Duodenal mucosa (tissue), 2 donors: ENCODE measurements around the gene DMWD.

Source experiments
- H3K27ac ChIP-seq: one replicate; pipeline ENCODE4 v1.7.0; 2013; ENCODE audit warnings: low read depth, low read length
- H3K27me3 ChIP-seq, 2 donors: one replicate each; pipeline ENCODE4 v1.7.0; 2013; ENCODE audit warnings: low read length in 2 of 2, control low read depth in 1 of 2; ENCODE audit not compliant: insufficient read depth in 2 of 2, control insufficient read depth in 1 of 2
- H3K36me3 ChIP-seq, 2 donors: one replicate each; pipeline ENCODE4 v1.7.0; 2013; ENCODE audit warnings: low read length in 2 of 2, control low read depth in 1 of 2; ENCODE audit not compliant: insufficient read depth in 2 of 2, control insufficient read depth in 1 of 2
- H3K4me1 ChIP-seq, 2 donors: one replicate each; pipeline ENCODE4 v1.7.0; 2013; ENCODE audit warnings: low read length in 2 of 2, control low read depth in 1 of 2; ENCODE audit not compliant: insufficient read depth in 2 of 2, control insufficient read depth in 1 of 2
- H3K4me3 ChIP-seq, 2 donors: one replicate each; pipeline ENCODE4 v1.7.0; 2013; ENCODE audit warnings: low read length in 2 of 2, low read depth in 1 of 2
- H3K9ac ChIP-seq, 2 donors: one replicate each; pipeline ENCODE4 v1.7.0; 2013; ENCODE audit warnings: low read length in 2 of 2, low read depth in 1 of 2
- H3K9me3 ChIP-seq, 2 donors: one replicate each; pipeline ENCODE4 v1.7.0; 2013; ENCODE audit warnings: low read length in 2 of 2, control low read depth in 1 of 2; ENCODE audit not compliant: control insufficient read depth in 1 of 2

Gene DMWD

DNA sequence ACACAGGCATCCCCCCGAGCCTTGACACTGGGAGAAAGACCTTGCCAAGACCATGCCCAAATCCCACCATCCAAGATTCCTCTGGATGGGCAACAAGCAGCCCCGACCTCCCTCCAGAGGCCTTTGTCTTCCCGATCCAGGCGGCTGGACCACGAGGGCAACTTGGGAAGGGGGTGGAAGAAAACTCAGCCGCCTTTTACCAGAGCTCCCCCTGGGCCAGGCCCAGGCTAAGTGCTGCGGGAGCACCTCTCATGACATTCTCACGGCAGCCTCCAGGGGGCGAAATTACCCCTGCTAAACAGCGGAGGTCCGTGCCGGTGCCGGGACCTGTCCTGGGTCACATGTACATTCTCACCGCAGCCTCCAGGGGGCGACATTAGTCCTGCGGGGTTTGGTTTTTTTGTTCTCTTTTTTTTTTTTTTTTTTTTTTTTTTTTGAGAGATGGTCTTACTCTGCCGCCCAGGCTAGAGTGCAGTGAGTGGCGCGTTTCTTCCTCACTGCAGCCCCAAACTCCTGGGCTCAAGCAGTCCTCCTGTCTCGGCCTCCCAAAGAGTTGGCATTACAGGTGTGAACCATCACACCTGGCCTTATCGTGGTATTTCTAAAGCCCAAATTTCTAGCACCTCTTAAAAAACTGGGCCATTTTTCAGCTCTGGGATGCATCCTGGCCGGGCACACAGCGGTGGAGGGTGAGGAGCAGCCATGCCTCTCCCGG is 24.5 kb upstream of the DMWD start:
- no peak overlapping the region for H3K27ac ChIP-seq
- no peak overlapping the region for H3K9ac ChIP-seq
- H3K9me3 ChIP-seq: no peaks in the 10 kb centered on the region
- H3K27me3 ChIP-seq: no peaks in the 10 kb centered on the region
- no peak overlapping the region for H3K4me3 ChIP-seq
- peaks cover 9 to 27% of the 10 kb centered on the region in 2 donors for H3K36me3 ChIP-seq
- no peaks in the 10 kb centered on the region for H3K4me1 ChIP-seq

- H3K27ac ChIP-seq: no peak overlapping the region
- no peaks in the 10 kb centered on the region for H3K27me3 ChIP-seq
Measured at GRCh38 chr19:45816236-45817009, 23.8 kb upstream of the DMWD start.

GRCh38 chr19:45815481-45816216 is 23.0 kb upstream of the DMWD start:
- Histone ChIP-seq H3K27me3 (no peaks in the 10 kb centered on the region), H3K4me1 (no peaks in the 10 kb centered on the region), H3K27ac (no peak overlapping the region), H3K4me3 (no peak overlapping the region), H3K9me3 (no peaks in the 10 kb centered on the region), H3K9ac (no peak overlapping the region), H3K36me3 (peaks cover 9 to 15% of the 10 kb centered on the region in 2 donors)

More at GRCh38 chr19:45816236-45817009, 23.8 kb upstream of the DMWD start:
- H3K9ac ChIP-seq: no peak overlapping the region
- H3K36me3 ChIP-seq: peaks cover 9 to 22% of the 10 kb centered on the region in 2 donors
- H3K4me3 ChIP-seq: no peak overlapping the region
- no peaks in the 10 kb centered on the region for H3K9me3 ChIP-seq
- H3K4me1 ChIP-seq: no peaks in the 10 kb centered on the region

- Histone ChIP-seq H3K9ac (no peak within 1 kb of the TSS), H3K27ac (no peak within 1 kb of the TSS), H3K9me3 (no peaks in the 10 kb centered on the region), H3K4me3 (no peak within 1 kb of the TSS), H3K36me3 (peaks cover 6 to 8% of the 10 kb centered on the region in 2 donors), H3K4me1 (no peaks in the 10 kb centered on the region), H3K27me3 (no peaks in the 10 kb centered on the region)
Measured at GRCh38 chr19:45814851-45815480, 22.3 kb upstream of the DMWD start, which contains the start of gene RSPH6A. Gene RSPH6A, minus strand, starts transcription at chr19:45815308. Its CDS starts 132 bp downstream, at chr19:45815176.

GRCh38 chr19:45814166-45814780 is 21.6 kb upstream of the DMWD start:
- no peak overlapping the region for H3K4me3 ChIP-seq
- no peaks in the 10 kb centered on the region for H3K27me3 ChIP-seq
- H3K4me1 ChIP-seq: peaks cover 3 to 4% of the 10 kb centered on the region in 2 donors
- H3K27ac ChIP-seq: no peak overlapping the region
- H3K9me3 ChIP-seq: no peaks in the 10 kb centered on the region
- H3K36me3 ChIP-seq: peaks cover 0 to 1% of the 10 kb centered on the region in 2 donors
- H3K9ac ChIP-seq: no peak overlapping the region

DNA sequence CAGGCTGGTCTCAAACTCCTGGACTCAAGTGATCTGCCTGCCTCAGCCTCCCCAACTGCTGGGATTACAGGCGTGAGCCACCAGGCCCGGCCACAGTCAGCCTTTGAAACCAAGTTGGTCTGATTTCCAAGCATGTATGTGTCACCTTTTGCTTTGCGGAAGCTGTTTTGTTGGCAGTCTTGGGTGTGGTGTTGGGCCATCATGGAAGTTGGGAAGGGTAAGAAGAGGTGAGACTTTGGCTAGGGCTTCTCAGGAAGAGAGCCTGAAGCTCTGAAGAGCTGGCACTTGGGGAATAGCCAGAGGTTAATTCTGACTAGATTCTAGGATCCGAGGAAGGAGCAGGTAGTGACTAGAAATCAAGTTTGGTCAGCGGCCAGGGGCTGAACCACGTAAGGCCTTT is 19.7 kb upstream of the DMWD start:
- no peak overlapping the region for H3K9ac ChIP-seq
- H3K9me3 ChIP-seq: no peaks in the 10 kb centered on the region
- no peak overlapping the region for H3K4me3 ChIP-seq
- no peak overlapping the region for H3K27ac ChIP-seq
- no peaks in the 10 kb centered on the region for H3K36me3 ChIP-seq
- H3K27me3 ChIP-seq: no peaks in the 10 kb centered on the region
- peaks cover 3 to 4% of the 10 kb centered on the region in 2 donors for H3K4me1 ChIP-seq

- H3K27me3 ChIP-seq: no peaks in the 10 kb centered on the region
- H3K27ac ChIP-seq: no peak overlapping the region
- H3K4me3 ChIP-seq: no peak overlapping the region
- peaks cover 3 to 4% of the 10 kb centered on the region in 2 donors for H3K4me1 ChIP-seq
- H3K9me3 ChIP-seq: no peaks in the 10 kb centered on the region
- no peak overlapping the region for H3K9ac ChIP-seq
- H3K36me3 ChIP-seq: no peaks in the 10 kb centered on the region
Measured at GRCh38 chr19:45809643-45810159, 17.1 kb upstream of the DMWD start.

- H3K4me3 ChIP-seq: no peak overlapping the region
- no peaks in the 10 kb centered on the region for H3K9me3 ChIP-seq
- no peaks in the 10 kb centered on the region for H3K36me3 ChIP-seq
- no peak overlapping the region for H3K9ac ChIP-seq
- H3K27ac ChIP-seq: no peak overlapping the region
- peaks cover 0 to 5% of the 10 kb centered on the region in 2 donors for H3K27me3 ChIP-seq
- peaks cover 3 to 4% of the 10 kb centered on the region in 2 donors for H3K4me1 ChIP-seq
Measured at GRCh38 chr19:45805719-45806118, 13.1 kb upstream of the DMWD start.

GRCh38 chr19:45804959-45805230 is 12.2 kb upstream of the DMWD start:
- peaks cover 0 to 5% of the 10 kb centered on the region in 2 donors for H3K27me3 ChIP-seq
- no peak overlapping the region for H3K4me3 ChIP-seq
- H3K27ac ChIP-seq: no peak overlapping the region
- H3K36me3 ChIP-seq: no peaks in the 10 kb centered on the region
- H3K9ac ChIP-seq: no peak overlapping the region
- no peaks in the 10 kb centered on the region for H3K9me3 ChIP-seq
- peaks cover 3 to 4% of the 10 kb centered on the region in 2 donors for H3K4me1 ChIP-seq
